Activated CD4-positive, CD25-positive, alpha-beta regulatory T cell treated with anti-CD3 and anti-CD28 coated beads, Interleukin-2, amount 50 U/mL, for 16 hours (primary cell): ENCODE measurements around the gene AXIN1.

Experiments
- DNase-seq: peaks from one replicate; pipeline ENCODE4 v3.0.0-alpha.2; 2020; ENCODE audit warnings: low read depth, low spot score

AXIN1 gene

DNA sequence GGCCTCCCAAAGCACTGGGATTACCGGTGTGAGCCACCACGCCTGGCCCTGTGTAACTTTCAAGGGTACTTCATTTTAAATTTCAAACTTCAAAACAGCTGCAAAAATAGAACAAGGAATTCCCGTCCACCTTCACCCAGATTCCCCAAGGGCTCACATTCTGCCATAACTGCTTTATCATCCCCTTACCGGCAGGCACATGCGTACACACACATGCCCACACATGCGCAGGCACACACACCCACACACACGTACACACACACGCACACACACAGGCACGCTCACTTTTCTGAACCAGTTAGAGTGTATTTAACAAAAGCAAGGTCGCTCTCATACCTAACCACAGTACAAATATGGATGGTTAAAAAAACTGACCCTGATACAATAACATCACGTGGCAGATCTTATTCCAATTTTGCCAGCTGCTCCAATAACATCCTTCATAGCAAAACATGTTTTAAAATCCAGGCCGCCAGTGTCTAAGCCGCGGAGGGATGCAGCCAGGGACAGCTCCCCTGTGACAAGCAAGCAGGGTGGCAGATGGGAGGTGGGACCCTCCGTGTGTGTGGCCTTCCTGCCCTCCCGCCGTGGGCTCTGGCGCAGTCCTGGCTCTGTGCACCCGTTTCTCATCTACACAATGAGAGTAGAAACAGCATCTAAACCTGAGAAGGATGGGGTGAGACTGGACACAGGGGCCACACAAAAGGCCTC is 46.5 kb downstream of the AXIN1 start:
- DNase-seq: no peak

DNA sequence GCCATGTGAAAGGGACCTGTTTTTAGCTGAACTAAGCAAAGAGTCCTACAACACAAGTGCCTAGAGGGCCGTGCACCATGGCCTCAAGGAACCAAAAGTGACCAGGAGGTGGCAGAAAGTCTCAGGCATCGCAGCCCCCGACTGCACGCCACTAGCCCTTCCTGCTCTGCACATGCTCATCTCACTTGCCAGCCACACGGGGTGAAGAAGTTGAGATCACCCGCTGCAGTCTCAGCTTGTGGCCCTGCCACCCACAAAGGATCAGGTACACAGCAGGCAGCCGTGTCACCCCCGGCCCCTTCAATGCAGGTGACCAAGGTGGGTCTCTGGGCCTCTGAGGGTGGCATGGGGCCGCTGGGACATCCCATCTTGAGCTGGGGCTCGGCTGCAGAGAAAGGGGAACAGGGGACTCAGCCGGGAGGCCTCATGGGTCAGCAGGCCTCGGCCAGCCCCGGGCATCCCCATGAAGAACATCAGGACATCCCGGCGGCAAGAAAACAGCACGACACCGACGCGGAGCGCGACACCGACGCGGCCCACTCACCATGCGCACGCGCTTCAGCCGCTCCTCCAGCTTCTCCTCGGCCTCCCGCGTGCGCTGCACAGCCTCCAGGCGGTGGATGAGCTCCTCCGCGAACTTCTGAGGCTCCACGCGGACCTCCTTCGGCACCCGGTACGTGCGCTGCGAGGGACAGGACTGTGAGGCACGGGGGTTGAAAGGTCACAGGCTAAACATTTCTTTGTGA is 48.6 kb downstream of the AXIN1 start:
- DNase-seq: no peak

DNA sequence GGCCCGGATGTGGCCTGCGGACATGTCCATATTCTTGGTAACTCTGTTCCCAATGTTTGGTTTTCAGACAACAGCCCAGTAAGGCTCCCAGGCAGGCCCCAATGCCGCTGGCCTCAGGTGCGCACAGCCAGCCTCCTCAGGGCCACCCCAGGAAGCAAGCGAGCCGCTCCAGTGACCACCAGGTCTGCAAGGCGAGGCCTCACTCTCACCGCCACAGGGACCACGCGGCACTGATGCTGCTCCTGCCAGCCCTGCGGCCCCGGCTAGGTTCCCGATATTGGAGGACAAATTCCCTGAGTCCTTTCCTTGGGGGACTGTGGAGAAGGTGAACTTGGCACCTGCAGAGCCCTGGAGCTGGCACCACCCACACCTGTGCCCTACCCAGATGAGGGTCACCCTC is 50.6 kb downstream of the AXIN1 start:
- DNase-seq: no peak

DNA sequence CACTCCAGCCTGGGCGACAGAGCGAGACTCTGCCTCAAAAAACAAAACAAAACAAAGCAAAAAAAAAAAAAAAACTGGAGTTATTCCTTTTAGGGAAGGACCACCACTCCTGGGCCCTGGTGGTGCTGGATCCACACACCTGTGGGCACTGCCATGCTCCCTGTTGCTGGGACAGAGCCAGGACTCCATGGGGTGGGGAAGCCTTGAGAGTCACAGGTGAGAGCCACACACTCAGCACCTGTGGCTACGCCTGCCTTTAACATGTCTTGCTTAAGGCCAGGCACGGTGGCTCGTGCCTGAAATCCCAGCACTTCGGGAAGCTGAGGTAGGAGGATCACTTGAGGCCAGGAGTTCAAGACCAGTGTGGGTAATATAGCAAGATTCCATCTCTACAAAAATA is 51.3 kb downstream of the AXIN1 start:
- no peak for DNase-seq

DNA sequence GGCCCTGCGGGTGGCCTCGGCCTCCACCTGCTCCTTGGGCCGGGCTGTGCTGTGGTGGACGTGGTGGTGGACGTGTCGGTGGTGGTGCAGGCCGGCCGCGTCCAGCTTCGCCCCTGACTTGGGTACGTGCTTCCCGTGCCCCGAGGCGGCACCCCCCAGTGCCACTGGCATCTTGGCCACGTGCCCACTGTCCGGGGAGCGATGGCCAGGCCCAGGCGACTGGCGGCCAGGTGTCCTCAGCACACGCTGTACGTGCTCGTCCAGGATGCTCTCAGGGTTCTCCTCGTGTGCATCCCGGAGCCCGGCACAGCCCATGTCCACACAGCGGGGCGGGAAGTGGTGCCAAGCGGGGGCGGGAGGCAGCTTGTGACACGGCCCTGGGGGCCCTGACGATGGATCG is 54.7 kb downstream of the AXIN1 start:
- DNase-seq: no peak

DNA sequence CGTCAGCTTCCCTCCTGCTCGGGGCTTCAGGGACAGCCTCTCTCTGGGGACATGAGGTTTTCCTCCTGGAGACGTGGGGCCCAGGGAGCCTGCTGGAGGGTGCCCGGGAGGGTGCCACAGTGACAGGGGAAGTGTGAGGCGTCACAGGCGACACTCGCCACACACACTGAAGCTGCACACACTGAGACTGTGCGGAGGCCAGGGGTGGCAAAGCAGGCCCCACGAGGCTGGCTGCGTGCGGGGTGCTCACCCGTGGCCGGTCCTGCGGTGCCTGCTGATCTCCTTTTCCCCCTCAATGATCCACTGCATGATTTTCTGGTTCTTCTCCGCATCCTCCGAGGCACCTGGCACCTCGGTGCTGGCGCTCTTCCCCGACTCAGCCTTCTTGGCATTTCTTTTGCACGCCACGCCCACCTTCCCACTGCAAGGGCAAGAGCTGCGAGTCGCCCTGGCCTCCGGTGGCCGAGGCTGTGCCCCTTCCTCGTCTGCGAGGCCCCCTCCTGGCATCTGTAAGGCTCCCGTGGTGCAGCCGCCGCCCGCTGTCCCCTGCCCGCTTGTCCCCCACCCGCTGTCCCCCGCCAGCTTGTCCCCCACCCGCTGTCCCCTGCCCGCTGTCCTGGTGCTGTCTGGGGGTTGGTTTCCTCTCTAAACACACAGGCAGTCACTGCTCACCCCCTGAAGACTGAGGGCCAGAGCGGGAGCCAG is 55.6 kb downstream of the AXIN1 start:
- DNase-seq: no peak

DNA sequence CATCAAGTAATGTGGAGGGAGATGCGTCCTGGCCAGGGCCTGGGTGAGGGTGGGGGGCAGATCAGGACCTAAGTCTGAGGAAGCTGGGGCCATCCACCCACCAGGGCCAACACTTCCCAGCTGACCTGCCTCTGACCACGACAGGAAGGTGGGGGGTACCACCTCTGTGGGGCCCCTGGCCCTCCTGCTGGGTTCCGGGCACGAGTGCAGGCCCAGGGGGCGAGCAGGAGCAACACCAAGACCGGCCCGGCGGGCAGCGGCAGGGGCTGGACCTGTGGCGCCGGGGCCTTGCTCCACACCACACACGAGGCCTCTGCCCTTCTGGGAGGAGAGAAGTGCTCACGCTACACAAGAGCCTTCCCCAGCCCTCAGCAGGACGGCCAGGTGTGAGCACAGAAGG is 56.2 kb downstream of the AXIN1 start:
- DNase-seq: no peak

DNA sequence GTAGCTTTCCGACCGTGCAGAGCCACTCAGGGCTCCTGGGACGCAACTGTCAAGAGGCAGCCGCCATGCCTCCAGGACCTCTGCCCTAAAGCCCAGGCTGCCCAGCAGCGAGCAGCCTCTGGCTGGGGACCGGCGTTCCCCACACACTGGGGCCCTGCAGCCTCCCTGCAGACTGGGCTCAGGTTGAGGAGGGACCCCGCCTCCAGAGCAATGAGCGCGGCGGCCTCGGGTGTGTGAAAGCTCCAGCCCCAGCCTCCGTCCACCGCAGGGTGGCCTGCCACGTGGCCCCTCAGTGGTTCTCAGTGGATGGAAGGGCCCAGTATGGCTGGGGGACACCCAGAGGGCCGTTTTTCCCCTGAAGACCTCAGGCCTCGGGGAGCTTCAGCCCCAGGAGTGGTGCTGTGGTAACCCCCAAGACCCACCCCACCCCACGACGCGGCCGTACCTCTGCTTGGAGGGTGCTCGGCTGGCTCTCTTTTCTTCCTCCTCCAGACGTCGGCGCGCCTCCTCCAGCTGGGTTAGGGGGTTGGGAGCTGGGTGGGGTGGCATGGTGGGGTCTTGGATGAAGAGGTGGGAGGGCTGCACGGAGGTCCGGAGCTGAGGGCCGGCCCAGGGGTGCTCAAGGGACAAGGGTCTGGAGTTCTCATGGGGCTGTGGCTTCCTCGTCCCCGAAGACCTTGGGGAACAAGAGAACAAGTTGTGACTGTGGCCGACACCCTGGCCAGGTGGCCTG is 59.3 kb downstream of the AXIN1 start:
- no peak for DNase-seq

DNA sequence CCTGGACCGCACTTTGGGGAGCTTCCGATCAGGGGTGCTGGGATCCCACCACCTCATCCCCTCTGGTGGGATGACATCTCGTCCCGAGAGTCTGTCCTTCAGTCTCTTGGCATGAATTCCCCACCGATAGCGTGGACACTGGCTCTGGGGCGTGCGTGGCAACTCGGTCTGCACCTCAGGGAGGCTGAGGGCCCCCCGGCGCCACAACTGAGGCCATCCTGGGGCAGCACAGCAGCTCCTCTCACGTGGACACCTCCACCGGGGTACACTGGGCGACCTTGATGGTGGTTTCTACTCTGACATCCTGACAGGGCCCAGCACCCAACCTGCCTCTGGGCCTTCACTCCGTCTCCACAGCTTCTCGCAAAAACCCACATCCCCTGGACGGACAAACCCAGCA is 61.0 kb downstream of the AXIN1 start:
- DNase-seq: no peak

DNA sequence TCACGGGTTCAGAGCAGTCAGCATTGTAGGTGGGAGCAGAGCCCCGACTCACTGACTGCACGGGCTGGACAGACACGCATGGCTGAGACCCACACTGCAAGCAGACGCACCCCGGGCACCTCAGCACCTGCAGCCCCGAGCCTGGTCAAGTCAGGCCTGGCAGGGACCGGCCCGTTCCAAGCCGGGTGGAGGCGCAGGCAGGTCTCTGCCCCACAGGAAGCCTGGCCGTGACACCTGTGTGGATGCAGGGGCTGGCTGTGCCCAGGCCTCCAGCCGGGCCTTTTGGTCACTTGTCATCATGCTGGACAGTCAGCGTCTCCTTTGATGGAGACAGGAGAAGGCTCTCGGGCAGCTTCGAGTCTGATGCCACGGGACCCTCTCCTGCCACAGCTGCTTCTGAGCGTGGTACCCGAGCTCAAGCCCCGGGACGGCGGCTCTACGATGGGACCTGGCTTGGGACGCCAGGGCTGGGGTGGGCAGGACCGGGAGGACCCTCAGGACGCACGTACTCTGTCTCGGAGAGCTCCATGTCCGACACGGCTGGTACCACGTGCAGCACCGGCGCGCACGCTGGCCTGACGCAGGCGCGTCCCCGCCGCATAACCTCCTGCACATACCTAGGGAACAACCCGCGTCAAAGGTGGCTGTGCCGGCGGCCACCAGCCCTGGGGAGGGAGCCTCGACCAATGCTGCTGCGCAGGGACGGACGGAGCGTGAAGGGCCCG is 61.7 kb downstream of the AXIN1 start:
- no peak for DNase-seq

DNA sequence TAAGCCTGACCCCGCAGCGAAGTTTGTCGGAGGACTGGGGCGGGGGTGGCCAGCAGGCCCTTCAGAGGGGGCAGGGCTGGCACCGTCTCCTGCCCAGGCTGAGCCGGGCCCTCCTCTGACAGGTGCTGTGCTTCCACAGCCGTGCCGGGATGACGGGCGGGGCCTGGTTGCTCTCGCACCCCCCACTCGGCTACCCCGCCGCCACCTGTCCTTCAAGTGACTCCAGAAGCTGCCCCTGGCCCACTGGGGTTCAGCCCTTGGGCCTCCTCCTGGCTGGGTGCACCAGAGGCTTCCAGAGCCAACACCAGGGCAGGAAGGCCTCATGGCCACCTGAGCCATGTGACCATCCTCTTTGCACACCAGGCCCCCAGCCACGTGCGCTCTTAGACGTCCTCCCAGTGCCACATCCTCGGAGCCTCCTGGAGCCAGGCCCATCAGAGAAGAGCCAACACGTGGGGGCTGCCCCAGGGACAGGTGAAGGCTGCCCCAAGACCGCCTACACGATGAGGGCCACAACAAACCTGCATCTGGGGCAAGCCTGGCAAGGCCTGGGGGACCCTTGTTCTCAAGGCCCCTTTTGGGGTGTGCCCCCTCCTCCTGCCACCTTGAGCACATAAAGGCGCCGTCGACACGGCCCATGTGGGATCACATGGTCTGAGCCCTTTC is 62.4 kb downstream of the AXIN1 start:
- no peak for DNase-seq

DNA sequence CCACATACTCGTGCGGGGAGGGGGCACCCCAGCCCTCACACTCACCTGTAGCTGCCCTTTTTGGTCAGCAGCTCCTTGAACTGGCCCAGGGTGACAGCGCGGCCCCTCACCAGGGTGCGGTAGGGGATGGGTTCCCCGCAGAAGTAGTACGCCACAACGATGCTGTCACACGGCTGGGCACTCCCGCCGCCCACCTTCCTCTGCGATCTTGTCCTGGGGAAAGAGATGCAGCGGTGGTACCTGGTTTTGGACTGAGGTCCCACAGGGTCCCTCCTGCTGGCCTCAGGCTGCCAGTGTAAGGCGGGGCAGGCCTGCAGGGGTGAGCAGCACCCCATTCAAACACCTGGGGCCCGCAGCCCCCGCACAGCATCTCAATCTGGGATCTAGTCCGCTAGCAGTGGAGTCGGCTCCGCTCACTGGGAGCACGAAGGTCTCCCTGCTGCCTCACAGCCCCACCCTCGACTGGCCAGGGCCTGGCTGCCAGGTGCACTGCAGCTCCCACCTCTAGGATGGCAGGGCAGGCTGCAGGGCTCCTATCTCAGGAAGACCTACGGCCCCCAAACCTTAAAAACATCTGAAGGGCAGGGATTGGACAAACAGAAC is 63.0 kb downstream of the AXIN1 start:
- no peak for DNase-seq

DNA sequence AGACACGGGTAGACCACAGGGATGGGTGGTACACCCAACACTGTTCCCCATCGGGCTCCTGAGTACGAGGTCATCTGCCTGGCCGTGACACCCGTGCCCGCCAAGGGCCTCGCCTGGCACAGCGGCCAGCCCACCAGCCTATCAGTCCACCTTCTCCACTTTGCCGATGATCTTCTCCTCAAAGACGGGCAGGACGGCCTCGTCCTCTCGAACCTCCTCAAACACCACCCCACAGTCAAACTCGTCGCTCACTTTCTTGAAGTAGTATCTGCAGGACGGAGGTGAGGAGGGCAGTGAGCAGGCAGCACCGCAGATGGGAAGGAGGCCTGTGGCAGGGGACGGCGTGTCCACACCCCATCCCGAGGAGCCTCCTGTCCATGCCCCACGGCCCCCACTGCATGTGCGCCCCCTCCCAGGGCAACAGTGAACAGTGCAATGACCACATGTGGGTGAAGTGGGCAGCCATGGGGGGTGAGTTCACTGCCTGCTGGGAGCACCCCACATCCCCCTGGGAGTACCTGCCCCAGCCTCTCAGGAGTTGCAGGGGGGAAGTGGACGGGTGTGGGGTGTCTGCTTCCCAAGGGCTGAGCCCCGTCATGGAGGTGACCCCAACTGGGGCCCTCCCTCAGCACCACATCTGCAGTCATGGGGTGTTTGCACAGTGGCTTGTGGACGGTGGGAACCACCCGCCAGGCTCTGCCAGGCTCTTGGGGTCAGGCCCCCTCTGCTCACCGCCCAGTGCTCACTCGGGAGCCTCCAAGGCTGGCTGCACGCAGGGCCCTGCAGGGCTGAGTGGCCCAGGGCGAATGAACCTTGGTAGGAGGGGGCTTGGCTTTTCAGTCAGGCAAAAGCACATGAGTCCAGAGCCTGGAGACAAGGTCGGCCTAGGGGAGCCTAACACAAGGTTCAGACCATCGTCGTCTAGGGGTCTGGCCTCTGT is 64.3 kb downstream of the AXIN1 start:
- DNase-seq: no peak

DNA sequence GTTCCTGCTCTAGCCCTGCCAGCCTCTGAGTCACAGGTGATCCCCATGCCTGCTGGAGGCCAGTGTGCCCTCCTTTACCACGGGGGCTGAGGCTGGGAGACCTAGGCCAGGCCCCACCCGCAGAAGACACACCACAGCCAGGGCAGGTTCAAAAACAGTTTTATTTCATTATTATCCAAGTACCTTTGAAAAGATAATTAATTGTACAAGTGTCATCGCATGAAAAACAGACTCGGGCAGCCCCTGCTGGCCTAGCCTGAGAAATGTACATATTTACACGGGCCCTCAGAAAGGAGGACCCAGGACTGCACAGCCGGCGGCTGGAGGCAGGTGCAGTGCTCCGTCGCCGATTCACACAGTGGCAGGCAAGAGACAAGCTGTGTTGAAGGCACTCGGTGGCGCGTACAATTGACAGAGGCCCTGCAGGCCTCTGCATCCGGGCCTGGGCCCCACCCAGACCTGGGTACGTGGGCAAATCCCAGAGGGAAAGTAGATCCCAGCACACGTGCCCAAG is 65.2 kb downstream of the AXIN1 start:
- no peak for DNase-seq

DNA sequence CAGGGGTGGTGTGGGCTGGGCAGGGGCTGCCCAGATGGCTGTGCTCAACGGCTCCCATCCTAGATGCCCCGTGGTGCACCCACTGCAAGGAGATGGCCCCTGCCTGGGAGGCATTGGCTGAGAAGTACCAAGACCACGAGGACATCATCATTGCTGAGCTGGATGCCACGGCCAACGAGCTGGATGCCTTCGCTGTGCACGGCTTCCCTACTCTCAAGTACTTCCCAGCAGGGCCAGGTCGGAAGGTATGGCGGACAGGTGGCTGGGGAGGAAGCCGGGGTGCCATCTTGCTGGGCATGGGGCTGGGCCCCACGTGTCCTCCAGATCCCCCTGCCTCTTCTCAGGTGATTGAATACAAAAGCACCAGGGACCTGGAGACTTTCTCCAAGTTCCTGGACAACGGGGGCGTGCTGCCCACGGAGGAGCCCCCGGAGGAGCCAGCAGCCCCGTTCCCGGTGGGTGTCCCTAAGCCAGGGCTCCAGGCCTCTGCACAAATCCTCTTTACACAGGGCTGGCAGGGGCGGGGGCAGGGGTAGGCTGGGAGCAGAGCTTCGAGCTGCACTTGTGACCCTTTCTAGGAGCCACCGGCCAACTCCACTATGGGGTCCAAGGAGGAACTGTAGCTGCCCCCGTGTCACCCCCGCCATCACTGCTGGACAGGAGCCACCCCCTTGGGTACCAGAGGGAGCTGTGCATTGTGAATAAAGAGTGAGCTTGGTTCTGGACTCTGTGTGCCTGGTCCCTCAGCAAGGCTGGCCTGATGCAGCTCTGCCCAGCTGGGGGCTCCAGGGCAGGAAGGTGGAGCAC is 65.8 kb downstream of the AXIN1 start:
- DNase-seq: no peak

DNA sequence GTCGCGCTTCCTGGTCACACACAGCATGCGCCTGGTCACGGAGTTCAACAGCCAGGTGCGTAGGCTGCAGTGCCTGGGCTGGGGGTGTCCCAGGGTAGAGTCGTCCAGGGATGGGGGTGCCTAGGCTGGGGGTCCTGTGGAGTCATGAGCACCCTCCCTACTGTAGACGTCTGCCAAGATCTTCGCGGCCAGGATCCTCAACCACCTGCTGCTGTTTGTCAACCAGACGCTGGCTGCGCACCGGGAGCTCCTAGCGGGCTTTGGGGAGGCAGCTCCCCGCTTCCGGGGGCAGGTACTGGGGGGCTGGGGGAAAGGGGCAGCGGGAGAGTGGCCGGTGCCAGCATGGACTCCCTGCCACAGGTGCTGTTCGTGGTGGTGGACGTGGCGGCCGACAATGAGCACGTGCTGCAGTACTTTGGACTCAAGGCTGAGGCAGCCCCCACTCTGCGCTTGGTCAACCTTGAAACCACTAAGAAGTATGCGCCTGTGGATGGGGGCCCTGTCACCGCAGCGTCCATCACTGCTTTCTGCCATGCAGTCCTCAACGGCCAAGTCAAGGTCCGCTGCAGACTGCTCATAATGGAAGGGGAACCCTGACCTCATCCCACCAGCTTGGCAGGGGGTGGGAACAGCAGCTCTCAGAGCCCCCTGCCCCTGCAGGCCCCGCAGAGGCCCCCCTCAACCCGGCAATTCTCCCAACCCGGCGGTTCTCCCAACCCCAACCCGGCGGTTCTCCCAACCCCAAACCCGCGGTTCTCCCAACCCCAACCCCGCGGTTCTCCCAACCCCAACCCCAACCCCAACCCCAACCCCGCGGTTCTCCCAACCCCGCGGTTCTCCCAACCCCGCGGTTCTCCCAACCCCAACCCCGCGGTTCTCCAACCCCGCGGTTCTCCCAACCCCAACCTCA is 67.1 kb downstream of the AXIN1 start:
- DNase-seq: no peak
